Cortex of kidney (tissue), 1 donor: ENCODE results near the gene ITGA4.

Experiments used
- DNase-seq: peaks from one replicate; lab custom pipeline; 2025; lab: John Stamatoyannopoulos, UW

The ITGA4 gene

DNA sequence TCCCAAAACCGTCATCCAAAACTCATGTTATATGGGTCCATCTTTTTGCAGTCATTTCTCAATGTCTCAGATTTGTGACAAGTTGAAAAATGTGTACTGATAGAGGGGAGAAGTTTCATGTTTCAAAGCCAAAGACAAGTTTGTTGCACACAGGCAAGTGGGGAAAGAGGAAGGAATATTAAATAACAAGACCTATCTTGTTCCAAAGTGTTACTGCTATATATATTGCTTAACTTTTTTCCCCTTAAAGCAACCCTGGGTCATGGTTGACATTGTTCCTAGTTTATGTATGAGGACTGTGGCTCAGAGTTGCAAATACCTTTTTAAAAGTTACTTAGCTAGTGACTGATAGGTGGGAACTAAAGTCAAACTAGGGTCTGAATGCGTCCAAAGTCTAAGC lies 1.7 kb downstream of the ITGA4 start:
- DNase-seq: no peak

GRCh38 chr2:181459621-181460021 lies 2.4 kb downstream of the ITGA4 start:
- no peak for DNase-seq

GRCh38 chr2:181461056-181461997 lies 4.1 kb downstream of the ITGA4 start:
- no peak for DNase-seq

DNA sequence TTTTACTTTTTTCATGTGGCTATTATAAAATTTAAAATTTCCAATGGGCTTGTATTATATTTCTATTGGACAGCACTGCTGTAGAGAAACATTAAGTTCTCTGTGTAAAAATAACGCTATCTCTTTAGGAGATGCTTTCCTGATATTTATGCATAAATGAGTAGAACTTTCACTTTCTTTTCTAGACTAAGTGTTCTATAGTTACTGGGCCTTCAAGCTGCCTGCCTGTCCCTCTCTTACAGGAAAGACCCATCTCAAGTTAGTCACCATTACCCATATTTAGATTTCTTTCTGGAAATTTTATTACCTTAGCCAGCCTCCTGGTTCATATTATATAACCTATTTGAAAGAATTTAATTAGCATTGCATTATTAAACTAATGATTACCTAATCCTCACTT lies 4.8 kb downstream of the ITGA4 start:
- no peak for DNase-seq

- no peak for DNase-seq
Observed at GRCh38 chr2:181463588-181463987, 6.4 kb downstream of the ITGA4 start.

GRCh38 chr2:181464966-181465365 lies 7.8 kb downstream of the ITGA4 start:
- DNase-seq: no peak

DNA sequence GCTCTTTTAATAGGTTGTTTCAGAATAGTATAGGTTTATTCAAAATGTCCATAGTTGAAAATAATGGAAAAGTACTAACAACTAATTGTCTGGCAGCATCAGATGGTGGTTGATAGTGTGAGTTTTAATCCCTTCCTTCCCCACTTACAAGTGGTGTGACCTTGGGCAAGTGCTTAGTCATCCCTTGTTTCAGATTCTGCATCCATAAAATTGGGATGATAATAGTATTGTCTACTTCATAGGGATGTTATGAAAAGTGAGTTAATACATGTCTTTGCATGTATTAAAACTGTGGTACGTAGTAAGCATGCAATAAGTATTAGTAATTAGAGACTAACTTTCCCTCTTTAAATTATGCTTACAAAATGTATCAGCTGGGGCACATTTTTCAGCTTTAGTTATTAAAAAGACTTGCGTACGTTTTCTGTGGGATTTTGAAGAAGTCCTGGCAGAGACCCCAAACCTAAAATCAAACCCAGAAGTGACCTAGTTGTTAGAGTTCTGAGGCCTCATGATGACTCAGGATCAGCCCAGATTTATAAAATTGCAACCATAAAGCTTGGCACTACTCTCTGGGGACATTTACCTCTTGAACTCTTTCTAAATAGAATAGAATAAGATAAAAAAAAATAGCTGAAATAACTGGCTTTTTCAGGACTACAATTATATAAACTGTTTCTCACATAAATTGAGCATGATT lies 8.6 kb downstream of the ITGA4 start:
- DNase-seq: no peak

DNA sequence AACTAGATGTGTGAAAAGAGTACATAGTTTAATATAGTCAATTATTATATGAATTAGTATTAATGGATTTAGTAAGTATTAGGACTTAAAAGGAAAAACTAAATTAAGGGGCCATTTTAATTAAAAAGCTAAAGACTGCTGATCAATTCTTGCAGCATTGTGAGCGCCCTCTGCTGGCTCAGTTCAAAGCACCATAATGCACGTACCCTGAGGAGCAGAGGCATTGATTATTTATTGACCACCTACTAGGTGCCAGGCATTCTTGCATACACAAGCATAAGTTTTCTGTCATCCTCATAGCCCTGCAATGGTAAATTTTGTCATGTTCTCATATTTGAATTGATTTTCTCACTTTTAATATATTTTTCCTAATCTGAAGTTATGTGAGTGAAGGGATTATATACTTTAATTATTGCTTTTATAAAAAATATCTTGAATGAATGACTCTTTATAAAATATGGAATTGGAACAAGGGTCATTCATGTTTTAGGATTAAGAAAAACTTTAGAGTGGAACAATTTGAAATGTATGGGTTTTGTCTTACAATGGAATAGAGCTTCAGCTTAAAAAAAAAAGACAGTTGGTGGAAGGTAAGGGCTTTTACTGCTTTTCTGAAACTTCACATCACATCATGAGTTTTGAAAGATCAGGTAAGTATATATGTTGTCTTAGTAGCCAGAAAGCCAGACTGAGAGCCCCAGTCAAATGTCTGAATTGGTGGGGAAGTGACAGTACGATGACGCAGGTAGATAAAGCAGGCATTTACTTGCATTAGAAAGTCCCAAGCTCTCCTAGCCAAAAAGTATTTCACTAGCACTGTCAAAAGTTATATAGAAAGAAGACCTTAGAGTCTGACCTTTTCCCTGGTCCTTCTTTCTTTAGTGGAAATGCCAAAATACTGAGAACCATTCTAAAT lies 9.7 kb downstream of the ITGA4 start:
- DNase-seq: no peak

GRCh38 chr2:181467966-181468707 lies 11.0 kb downstream of the ITGA4 start:
- no peak for DNase-seq

DNA sequence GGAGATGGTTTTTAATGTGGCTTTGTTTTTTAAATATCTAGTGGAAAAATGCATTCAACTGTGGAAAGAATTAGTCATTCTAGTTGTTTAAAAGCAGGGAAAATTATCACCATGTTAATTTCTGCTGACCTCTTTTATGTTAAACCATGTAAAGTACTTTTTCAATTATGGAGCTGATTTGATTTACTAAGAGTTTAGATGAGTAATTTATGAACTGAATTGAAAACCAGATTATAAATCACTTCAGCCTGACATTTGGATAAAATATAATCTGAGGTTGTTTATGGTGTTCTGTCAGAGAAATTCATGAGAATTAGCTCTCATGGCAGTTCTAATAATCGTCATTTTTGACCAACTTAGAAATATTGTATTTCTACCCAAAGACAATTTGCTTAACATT lies 11.6 kb downstream of the ITGA4 start:
- DNase-seq: no peak

GRCh38 chr2:181471226-181471625 lies 14.0 kb downstream of the ITGA4 start:
- no peak for DNase-seq

DNA sequence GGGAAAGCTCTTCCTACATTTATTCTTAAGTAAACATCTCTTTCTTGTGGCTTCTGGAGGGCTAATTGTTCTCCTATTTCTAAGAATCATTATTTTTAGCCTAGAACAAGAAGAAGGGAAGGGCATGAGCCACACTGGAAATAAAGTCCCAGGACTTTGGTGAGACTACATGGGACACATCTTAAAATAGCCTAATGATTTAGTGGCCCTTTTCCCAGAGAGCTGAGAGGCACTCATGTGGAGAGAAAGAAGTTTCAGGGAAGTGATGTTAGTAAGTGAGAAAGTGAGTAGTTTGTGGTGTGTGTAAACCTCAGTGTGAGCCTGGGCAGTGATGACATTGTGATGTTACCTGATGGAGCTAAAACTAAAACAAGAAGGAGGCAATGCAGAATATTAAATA lies 14.6 kb downstream of the ITGA4 start:
- no peak for DNase-seq

GRCh38 chr2:181472990-181473389 lies 15.8 kb downstream of the ITGA4 start:
- DNase-seq: no peak

- DNase-seq: no peak
Observed at GRCh38 chr2:181474222-181474881, 17.2 kb downstream of the ITGA4 start.

GRCh38 chr2:181483211-181483610 lies 26.0 kb downstream of the ITGA4 start:
- no peak for DNase-seq

GRCh38 chr2:181483876-181484275 lies 26.7 kb downstream of the ITGA4 start:
- no peak for DNase-seq

- DNase-seq: no peak
Observed at GRCh38 chr2:181484851-181485637, 27.9 kb downstream of the ITGA4 start.

GRCh38 chr2:181485638-181485946 lies 28.4 kb downstream of the ITGA4 start:
- DNase-seq: no peak

GRCh38 chr2:181499231-181499630 lies 42.0 kb downstream of the ITGA4 start:
- DNase-seq: no peak

DNA sequence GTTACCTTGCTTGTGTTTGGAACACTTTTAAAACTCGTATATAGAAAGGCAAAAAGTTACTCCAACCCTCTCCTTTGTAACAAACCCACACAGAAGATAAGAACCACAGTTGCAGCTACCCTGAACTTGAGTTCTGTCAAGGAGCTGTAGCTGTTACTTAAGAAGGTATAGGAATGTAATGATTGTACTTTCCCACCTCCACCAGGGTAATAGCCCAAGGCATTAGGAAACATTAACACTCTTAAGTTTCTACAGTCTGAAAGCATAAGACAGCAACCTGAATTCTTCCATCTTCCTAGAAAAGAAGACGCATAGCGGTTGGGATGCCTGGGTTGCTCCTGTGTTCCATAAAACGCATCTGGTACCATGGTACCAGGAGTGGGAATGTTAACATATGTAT lies 43.0 kb downstream of the ITGA4 start:
- no peak for DNase-seq
